A172 (cell line): ENCODE results near the gene PDE8A. TPM values are rescaled to one million over a fixed set of nuclear protein-coding genes. Genes with fewer than 3 reads are reported as not detected.
A peak's percentile ranks its signal among the peaks of the same experiment; 100 is the strongest.

Experiments
- DNase-seq: peaks from one replicate; pipeline ENCODE4 v3.0.0-alpha.2; 2015; ENCODE audit warnings: low spot score
- total RNA-seq: library from RNA; depleted of rRNA; stranded (reverse); fragments of >200 nt; shearing (Covaris generic); gene quantifications from 2 replicates; pipeline ENCODE4 v1.2.3, GENCODE V29; 2014

Gene PDE8A
- total RNA-seq, 1 experiment from 2014 or later = 13.8 TPM

GRCh38 chr15:85088300-85088699 is 106.6 kb downstream of the PDE8A start:
- no peak for DNase-seq

GRCh38 chr15:85089929-85090597 is 108.4 kb downstream of the PDE8A start:
- no peak for DNase-seq

GRCh38 chr15:85091990-85092389 is 110.3 kb downstream of the PDE8A start:
- no peak for DNase-seq

- no peak for DNase-seq
Measured at GRCh38 chr15:85094685-85095084, 113.0 kb downstream of the PDE8A start.

GRCh38 chr15:85095566-85095965 is 113.9 kb downstream of the PDE8A start:
- no peak for DNase-seq

GRCh38 chr15:85097250-85097649 is 115.6 kb downstream of the PDE8A start:
- no peak for DNase-seq

- DNase-seq = peak; percentile 5
Measured at GRCh38 chr15:85097725-85098124, 116.1 kb downstream of the PDE8A start.

GRCh38 chr15:85099195-85099803 is 117.6 kb downstream of the PDE8A start:
- DNase-seq = no peak

GRCh38 chr15:85100186-85100937 is 118.7 kb downstream of the PDE8A start:
- DNase-seq = no peak

- no peak for DNase-seq
Measured at GRCh38 chr15:85104584-85104983, 122.9 kb downstream of the PDE8A start.

GRCh38 chr15:85108136-85108535 is 126.5 kb downstream of the PDE8A start:
- no peak for DNase-seq

- DNase-seq = no peak
Measured at GRCh38 chr15:85109333-85109732, 127.7 kb downstream of the PDE8A start.

- DNase-seq = no peak
Measured at GRCh38 chr15:85112997-85113396, 131.3 kb downstream of the PDE8A start.

- DNase-seq = no peak
Measured at GRCh38 chr15:85114886-85115285, 133.2 kb downstream of the PDE8A start.

- no peak for DNase-seq
Measured at GRCh38 chr15:85116066-85116465, 134.4 kb downstream of the PDE8A start.

- no peak for DNase-seq
Measured at GRCh38 chr15:85116494-85116893, 134.8 kb downstream of the PDE8A start.

- DNase-seq = no peak
Measured at GRCh38 chr15:85116925-85117646, 135.4 kb downstream of the PDE8A start.

GRCh38 chr15:85118173-85118572 is 136.5 kb downstream of the PDE8A start:
- no peak for DNase-seq

- DNase-seq = no peak
Measured at GRCh38 chr15:85118581-85118980, 136.9 kb downstream of the PDE8A start.

- DNase-seq = no peak
Measured at GRCh38 chr15:85120351-85121113, 138.9 kb downstream of the PDE8A start.

- no peak for DNase-seq
Measured at GRCh38 chr15:85124173-85124572, 142.5 kb downstream of the PDE8A start.
